GM23248 (cell line): ENCODE results near the gene ZSCAN20. TPM values are rescaled to one million over a fixed set of nuclear protein-coding genes. Genes with fewer than 3 reads are reported as not detected.

Source experiments
- DNase-seq: peaks from one replicate; pipeline ENCODE4 v3.0.0-alpha.2; 2015
- H2AFZ ChIP-seq: fragments of 200-600 bp; sonication (generic); 2 replicates; pipeline ENCODE4 v1.6.1; 2016; ENCODE audit warnings: antibody characterized with exemption
- H3F3A ChIP-seq: fragments of 200-600 bp; sonication (generic); 2 replicates; pipeline ENCODE4 v1.6.1; 2016; ENCODE audit warnings: mild to moderate bottlenecking, antibody characterized with exemption, mixed run types; ENCODE audit not compliant: insufficient read depth
- H3K27ac ChIP-seq: fragments of 200-600 bp; sonication (generic); 2 replicates; pipeline ENCODE4 v1.5.1; 2016; ENCODE audit warnings: mild to moderate bottlenecking
- H3K27me3 ChIP-seq: fragments of 200-600 bp; sonication (generic); replicated peaks from 2 replicates; pipeline ENCODE4 v1.6.1; 2016; ENCODE audit warnings: mild to moderate bottlenecking; ENCODE audit not compliant: insufficient read depth
- H3K36me3 ChIP-seq: fragments of 200-600 bp; sonication (generic); 2 replicates; pipeline ENCODE4 v1.6.1; 2016; ENCODE audit warnings: low read depth, mild to moderate bottlenecking
- H3K4me1 ChIP-seq: fragments of 200-600 bp; sonication (generic); 2 replicates; pipeline ENCODE4 v1.6.1; 2016; ENCODE audit warnings: mild to moderate bottlenecking; ENCODE audit not compliant: insufficient read depth
- H3K4me2 ChIP-seq: fragments of 200-600 bp; sonication (generic); one replicate; pipeline ENCODE4 v1.6.1; 2016; ENCODE audit warnings: mild to moderate bottlenecking; ENCODE audit not compliant: unreplicated experiment
- H3K4me3 ChIP-seq: fragments of 200-600 bp; sonication (generic); 2 replicates; pipeline ENCODE4 v1.5.1; 2016; ENCODE audit warnings: mild to moderate bottlenecking
- H3K79me2 ChIP-seq: fragments of 200-600 bp; sonication (generic); 2 replicates; pipeline ENCODE4 v1.6.1; 2016; ENCODE audit warnings: mild to moderate bottlenecking; ENCODE audit not compliant: insufficient read depth
- H3K9ac ChIP-seq: fragments of 200-600 bp; sonication (generic); 2 replicates; pipeline ENCODE4 v1.6.1; 2016; ENCODE audit warnings: mild to moderate bottlenecking
- H3K9me2 ChIP-seq: fragments of 200-600 bp; sonication (generic); 2 replicates; pipeline ENCODE4 v1.6.1; 2016; ENCODE audit warnings: mixed run types, mild to moderate bottlenecking, moderate library complexity; ENCODE audit not compliant: insufficient read depth
- H3K9me3 ChIP-seq: fragments of 200-600 bp; sonication (generic); one replicate; pipeline ENCODE4 v1.6.1; 2017; ENCODE audit warnings: low read depth
- H4K20me1 ChIP-seq: fragments of 200-600 bp; sonication (generic); 2 replicates; pipeline ENCODE4 v1.6.0; 2016; ENCODE audit not compliant: insufficient read depth
- EZH2 ChIP-seq: fragments of 200-600 bp; sonication (generic); IDR thresholded peaks from 2 replicates; pipeline ENCODE4 v1.6.1; 2018; ENCODE audit warnings: antibody characterized with exemption, mild to moderate bottlenecking; ENCODE audit not compliant: insufficient read depth, poor library complexity, severe bottlenecking
- EZH2phosphoT487 ChIP-seq: fragments of 200-600 bp; sonication (generic); IDR thresholded peaks from 2 replicates; pipeline ENCODE4 v1.6.1; 2018; ENCODE audit warnings: antibody characterized with exemption, moderate library complexity, mild to moderate bottlenecking, low read depth; ENCODE audit not compliant: insufficient read depth
- WGBS, 2 experiments: methylation state at CpG; one replicate each; pipeline ENCODE4 v1.1.6; 2015 to 2017; ENCODE audit warnings: low lambda C conversion rate in 2 of 2, low coverage in 1 of 2; ENCODE audit errors: missing lambda C conversion rate in 2 of 2; 5-methylcytosine and 5-hydroxymethylcytosine counted together
- in situ Hi-C: fragments of 300-500 bp; cut with MboI; formaldehyde crosslinking; loops from 2 replicates; pipeline ENCODE4 v1.15.0; 2020
- polyA plus RNA-seq: library from polyadenylated mRNA; unstranded; fragments of >200 nt; fragmentation: Nextera tagmentation; extraction: Ambion mirVana; gene quantifications from 2 replicates; pipeline ENCODE4 v1.2.1, GENCODE V29; 2016
- total RNA-seq: library from RNA; depleted of rRNA; stranded (reverse); fragments of >200 nt; shearing (Covaris generic); gene quantifications from 2 replicates; pipeline ENCODE4 v1.2.3, GENCODE V29; 2014

The ZSCAN20 gene
- total and polyA plus RNA-seq, 2 experiments from 2014 or later, result 1.7 to 9.5 TPM

DNA sequence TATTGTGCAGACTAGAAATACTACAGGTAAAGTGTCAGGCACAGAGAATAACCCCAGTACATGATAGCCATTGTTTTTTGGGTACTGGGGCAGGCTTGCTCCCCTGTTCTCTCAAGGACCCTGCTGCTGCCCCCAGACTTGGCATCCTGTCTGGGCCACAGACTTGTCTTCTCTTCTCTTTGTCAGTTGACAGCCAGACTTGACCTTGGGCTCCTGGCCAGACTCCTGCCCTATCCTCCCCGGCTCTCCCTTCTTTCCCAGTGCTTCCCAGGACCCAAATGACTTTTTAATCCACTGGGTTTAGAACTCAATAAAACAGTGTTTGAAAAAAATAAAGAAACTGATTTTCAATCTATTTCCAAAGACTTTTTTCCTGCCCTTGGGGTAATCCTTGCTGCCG, 43.2 kb downstream of the ZSCAN20 start:
- no peaks in the 10 kb centered on the region for H4K20me1 ChIP-seq
- WGBS, 2 experiments, result 95 to 98% methylated on average over 2 of the region's 2 CpGs
- in situ Hi-C loops, result no loop called here

GRCh38 chr1:33516428-33516827, 44.0 kb downstream of the ZSCAN20 start:
- Histone ChIP-seq H3K9ac (no peak overlapping the region), H3F3A (peaks cover 15% of the 10 kb centered on the region; the same call in 1 of the 2 replicates), H2AFZ (no peak overlapping the region), H3K9me3 (no peaks in the 10 kb centered on the region), H4K20me1 (no peaks in the 10 kb centered on the region), H3K79me2 (no peaks in the 10 kb centered on the region), H3K4me2 (no peak overlapping the region), H3K27me3 (no peaks in the 10 kb centered on the region), H3K4me3 (no peak overlapping the region), H3K4me1 (no peaks in the 10 kb centered on the region), H3K9me2 (no peaks in the 10 kb centered on the region), H3K27ac (no peak overlapping the region), H3K36me3 (no peaks in the 10 kb centered on the region)
- DNase-seq, result no peak
- 83 to 90% methylated on average over 9 of the region's 9 CpGs for WGBS, 2 experiments
- TF ChIP-seq EZH2 (no peak), EZH2phosphoT487 (no peak)
- in situ Hi-C loops, result no loop called here

More for the DNA sequence above, 43.2 kb downstream of the ZSCAN20 start:
- H3K36me3 ChIP-seq, result no peaks in the 10 kb centered on the region
- no peak overlapping the region for H2AFZ ChIP-seq
- H3K9ac ChIP-seq, result no peak overlapping the region
- H3K4me2 ChIP-seq, result no peak overlapping the region
- peaks cover 15% of the 10 kb centered on the region; the same call in 1 of the 2 replicates for H3F3A ChIP-seq
- no peaks in the 10 kb centered on the region for H3K4me1 ChIP-seq
- no peak for TF ChIP-seq EZH2phosphoT487
- TF ChIP-seq EZH2, result no peak
- H3K9me3 ChIP-seq, result no peaks in the 10 kb centered on the region
- no peaks in the 10 kb centered on the region for H3K9me2 ChIP-seq
- no peak for DNase-seq
- H3K27me3 ChIP-seq, result no peaks in the 10 kb centered on the region
- no peak overlapping the region for H3K27ac ChIP-seq
- H3K4me3 ChIP-seq, result no peak overlapping the region
- no peaks in the 10 kb centered on the region for H3K79me2 ChIP-seq

DNA sequence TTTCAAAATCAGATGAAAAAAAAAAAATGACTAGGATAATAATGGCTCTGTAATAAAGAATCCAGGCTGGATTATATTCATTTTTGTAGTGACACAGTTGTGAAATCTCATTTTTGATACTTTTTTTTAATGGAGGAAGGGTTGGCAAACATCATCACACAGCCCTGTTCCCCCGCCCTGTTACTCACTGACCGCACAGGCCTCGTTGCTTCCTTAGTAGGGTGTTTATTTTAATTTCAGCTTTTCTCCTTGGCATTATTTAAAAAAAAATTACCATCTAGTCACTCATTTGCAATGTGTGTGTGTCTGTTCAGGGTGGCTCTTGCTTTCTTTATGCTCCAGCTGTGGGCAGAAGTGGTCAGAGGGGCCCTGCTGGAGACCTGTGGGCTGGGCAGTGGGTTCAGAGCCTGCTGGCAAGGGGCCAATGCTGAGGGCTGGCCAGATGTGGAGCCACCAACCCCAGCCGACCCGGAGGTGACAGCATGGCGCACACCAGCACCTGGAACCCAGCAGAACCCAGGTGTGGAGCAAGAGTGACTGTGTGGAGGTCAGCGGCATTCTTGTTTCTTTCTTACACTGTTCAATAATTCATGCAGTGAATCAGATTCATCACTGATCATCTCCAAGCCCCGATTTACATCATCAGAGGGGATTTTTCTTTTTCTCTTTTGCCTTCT, 44.6 kb downstream of the ZSCAN20 start:
- in situ Hi-C loops, result no loop called here
- no peak overlapping the region for H3K4me2 ChIP-seq

GRCh38 chr1:33517596-33518250, 45.3 kb downstream of the ZSCAN20 start:
- Histone ChIP-seq H3K9ac (no peak overlapping the region), H3K27ac (no peak overlapping the region), H3K9me2 (no peaks in the 10 kb centered on the region), H3K79me2 (no peaks in the 10 kb centered on the region), H3F3A (peaks cover 9% of the 10 kb centered on the region; the same call in 1 of the 2 replicates), H2AFZ (no peak overlapping the region), H3K4me2 (no peak overlapping the region), H3K27me3 (no peaks in the 10 kb centered on the region), H3K9me3 (no peaks in the 10 kb centered on the region), H3K4me1 (no peaks in the 10 kb centered on the region), H4K20me1 (no peaks in the 10 kb centered on the region), H3K36me3 (0 out of 2 replicates have a peak, but pooled peaks cover under 1% of the 10 kb centered on the region), H3K4me3 (no peak overlapping the region)
- 69% methylated on average over 12 of the region's 12 CpGs for WGBS, 2 experiments
- peak; percentile 13 for DNase-seq
- in situ Hi-C loops, result no loop called here
- TF ChIP-seq EZH2 (no peak), EZH2phosphoT487 (no peak)

More for the DNA sequence above, 44.6 kb downstream of the ZSCAN20 start:
- H3K4me1 ChIP-seq, result no peaks in the 10 kb centered on the region
- no peaks in the 10 kb centered on the region for H3K9me2 ChIP-seq
- no peaks in the 10 kb centered on the region for H3K9me3 ChIP-seq
- H3K4me3 ChIP-seq, result no peak overlapping the region
- H3F3A ChIP-seq, result peaks cover 11% of the 10 kb centered on the region; the same call in 1 of the 2 replicates
- no peaks in the 10 kb centered on the region for H3K27me3 ChIP-seq
- no peaks in the 10 kb centered on the region for H4K20me1 ChIP-seq
- WGBS, 2 experiments, result 81 to 83% methylated on average over 8 of the region's 8 CpGs
- H3K79me2 ChIP-seq, result no peaks in the 10 kb centered on the region
- no peak for DNase-seq
- no peak overlapping the region for H3K9ac ChIP-seq
- H2AFZ ChIP-seq, result no peak overlapping the region
- no peaks in the 10 kb centered on the region for H3K36me3 ChIP-seq
- no peak overlapping the region for H3K27ac ChIP-seq
- TF ChIP-seq EZH2 (no peak), EZH2phosphoT487 (no peak)
